Fibroblast of pulmonary artery (primary cell): ENCODE results near the gene PIKFYVE.

Source experiments
- DNase-seq: peaks from one replicate; pipeline ENCODE4 v3.0.0-alpha.2; 2010; ENCODE audit warnings: low read depth
- H3K4me3 ChIP-seq: replicated peaks from 2 replicates; pipeline ENCODE4 v1.5.1; 2011; ENCODE audit warnings: low read depth, mild to moderate bottlenecking, control low read depth, low read length, moderate library complexity
- CTCF ChIP-seq: IDR thresholded peaks from 2 replicates; pipeline ENCODE4 v1.5.1; 2011; ENCODE audit warnings: mild to moderate bottlenecking, control low read depth, low read length, inconsistent platforms; ENCODE audit errors: missing control alignments

The PIKFYVE gene

GRCh38 chr2:208320686-208321085, 54.6 kb downstream of the PIKFYVE start:
- H3K4me3 ChIP-seq, result no peak overlapping the region
- peak; percentile 25 for DNase-seq

DNA sequence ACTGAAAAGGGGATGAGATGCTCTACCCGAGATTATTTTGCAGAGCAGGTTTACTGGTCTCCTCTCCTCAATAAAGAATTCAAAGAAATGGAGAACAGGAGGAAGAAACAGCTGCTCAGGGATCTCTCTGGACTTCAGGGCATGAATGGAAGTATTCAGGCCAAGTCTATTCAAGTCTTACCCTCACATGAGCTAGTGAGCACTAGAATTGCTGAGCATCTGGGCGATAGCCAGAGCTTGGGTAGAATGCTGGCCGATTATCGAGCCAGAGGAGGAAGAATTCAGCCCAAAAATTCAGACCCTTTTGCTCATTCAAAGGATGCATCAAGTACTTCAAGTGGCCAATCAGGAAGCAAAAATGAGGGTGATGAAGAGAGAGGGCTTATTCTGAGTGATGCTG, 60.0 kb downstream of the PIKFYVE start:
- no peak for DNase-seq
- no peak overlapping the region for H3K4me3 ChIP-seq
- TF ChIP-seq CTCF, result no peak

More at GRCh38 chr2:208320686-208321085, 54.6 kb downstream of the PIKFYVE start:
- no peak for TF ChIP-seq CTCF

DNA sequence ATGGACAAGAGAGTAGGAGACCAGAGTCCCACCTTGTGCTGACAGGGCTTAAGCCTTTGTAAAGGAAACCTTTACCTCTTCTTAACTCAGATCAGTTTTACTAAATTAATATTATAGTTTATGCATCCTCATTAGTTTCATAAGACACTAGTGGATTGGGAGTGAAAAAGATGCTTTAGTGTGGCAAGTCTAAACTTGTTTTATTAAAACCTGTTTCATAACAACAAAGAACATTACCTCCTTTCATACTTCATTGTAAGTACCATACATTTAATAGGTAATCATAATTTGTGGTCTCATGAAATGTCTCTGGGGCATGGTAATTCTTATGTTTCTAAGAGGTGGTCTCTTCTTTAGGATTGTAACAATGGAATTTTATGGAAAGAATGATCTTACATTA, 63.4 kb downstream of the PIKFYVE start:
- no peak for TF ChIP-seq CTCF
- DNase-seq, result no peak
- H3K4me3 ChIP-seq, result no peak overlapping the region

GRCh38 chr2:208334230-208334629, 68.2 kb downstream of the PIKFYVE start:
- TF ChIP-seq CTCF, result no peak
- no peak for DNase-seq
- H3K4me3 ChIP-seq, result no peak overlapping the region

DNA sequence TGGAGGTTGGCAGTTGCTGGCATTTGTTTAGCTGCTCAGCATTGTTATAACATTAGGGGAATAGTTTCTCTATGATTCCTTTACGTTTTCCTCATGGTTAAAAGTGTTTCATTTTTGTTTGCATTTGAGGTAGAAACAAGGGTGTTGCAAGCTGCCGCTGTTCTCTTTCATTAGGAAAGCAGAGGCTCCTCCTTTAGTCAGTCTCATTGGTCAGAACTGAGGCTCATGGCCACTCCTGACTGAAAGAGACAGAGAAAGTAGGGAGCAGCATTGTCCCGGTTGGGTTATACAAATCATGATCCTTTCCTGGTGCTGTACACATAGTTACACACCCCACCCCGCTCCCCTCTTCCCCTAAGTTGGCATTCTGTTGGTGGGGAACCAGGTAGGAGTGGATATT, 80.7 kb downstream of the PIKFYVE start:
- no peak overlapping the region for H3K4me3 ChIP-seq
- TF ChIP-seq CTCF, result no peak
- no peak for DNase-seq

DNA sequence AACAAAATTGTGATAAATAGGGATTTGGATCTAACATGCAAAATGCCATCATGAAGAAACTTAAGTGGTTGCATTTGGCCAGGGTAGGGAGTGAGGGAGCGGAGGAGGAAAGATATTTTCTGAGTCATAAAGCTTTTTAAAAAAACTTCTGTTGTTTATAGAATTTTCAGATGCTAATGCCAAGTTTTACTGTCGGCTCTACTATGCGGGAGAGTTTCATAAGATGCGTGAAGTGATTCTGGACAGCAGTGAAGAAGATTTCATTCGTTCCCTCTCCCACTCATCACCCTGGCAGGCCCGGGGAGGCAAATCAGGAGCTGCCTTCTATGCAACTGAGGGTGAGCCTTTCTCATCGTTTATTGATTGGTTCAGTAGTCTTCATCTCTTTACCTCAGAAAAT, 84.6 kb downstream of the PIKFYVE start:
- TF ChIP-seq CTCF, result no peak
- H3K4me3 ChIP-seq, result no peak overlapping the region
- DNase-seq, result peak; percentile 81
